K562 (cell line): Measurements from ENCODE around the gene C4orf50.

ENCODE experiments used
- MCM3 ChIP-seq: fragments of 450-650 bp; IDR thresholded peaks from 2 replicates; pipeline ENCODE4 v1.6.1; 2016
- RAD21 ChIP-seq, 2 experiments: fragments of 250-450 bp in 1 of 2; fragments of 450-650 bp in 1 of 2; sonication (Bioruptor Pico) in 1 of 2; formaldehyde crosslinking in 1 of 2; IDR thresholded peaks in 1 of 2; conservative IDR thresholded peaks in 1 of 2; 2 replicates each; pipeline versions ENCODE4 v1.4.0 to v1.8.0; 2020 to 2022; ENCODE audit warnings: mild to moderate bottlenecking in 2 of 2, moderate library complexity in 1 of 2
- YY1 ChIP-seq, 3 experiments: IDR thresholded peaks; 2 replicates each; pipeline ENCODE4 v1.6.1; 2011; ENCODE audit warnings: low read length in 2 of 3, mild to moderate bottlenecking in 2 of 3, moderate library complexity in 2 of 3, borderline replicate concordance in 1 of 3, control low read depth in 1 of 3, low read depth in 1 of 3; ENCODE audit not compliant: insufficient read depth in 3 of 3, insufficient replicate concordance in 2 of 3, control insufficient read depth in 1 of 3, insufficient read length in 1 of 3; ENCODE audit errors: extremely low read depth in 1 of 3
- ZC3H11A ChIP-seq: IDR thresholded peaks from 2 replicates; pipeline ENCODE4 v1.6.1; 2012; ENCODE audit warnings: low read depth, low read length, improper control_type of control experiment
- ZHX1 ChIP-seq: fragments of 150-350 bp; conservative IDR thresholded peaks from 2 replicates; pipeline ENCODE4 v1.6.1; 2014; ENCODE audit warnings: low read length
- ZNF668 ChIP-seq: fragments of 250-450 bp; sonication (Bioruptor Pico); IDR thresholded peaks from 2 replicates; pipeline ENCODE4 v1.8.0; 2022; ENCODE audit warnings: mild to moderate bottlenecking, inconsistent platforms
- ZNF696 ChIP-seq: fragments of 250-450 bp; sonication (Bioruptor Pico); conservative IDR thresholded peaks from 2 replicates; pipeline ENCODE4 v1.4.0; 2020; ENCODE audit warnings: mild to moderate bottlenecking, moderate library complexity
- TF ChIP-seq, protein P1 (sequence below): sonication (generic); formaldehyde crosslinking; IDR thresholded peaks from 2 replicates; pipeline ENCODE4 v1.8.1; 2023; ENCODE audit warnings: mild to moderate bottlenecking, missing genetic modification reagents, moderate library complexity

GRCh38 chr4:5958199-5958735, 60.0 kb downstream of the C4orf50 start:
- TF ChIP-seq ZNF668 (no peak), MCM3 (no peak), ZC3H11A (no peak), RAD21 (CRISPR knock-in tag; conservative IDR thresholded peaks at IDR 0.05 in 1 of 2, IDR thresholded peaks at IDR 0.05 in 1 of 2) (no peak), YY1 (IDR thresholded peaks at IDR 0.05; ENCODE audit: borderline replicate concordance in 1 of 3, control insufficient read depth in 1 of 3, extremely low read depth in 1 of 3, insufficient read depth in 3 of 3, insufficient read length in 1 of 3, insufficient replicate concordance in 2 of 3, low read depth in 1 of 3, low read length in 2 of 3) (no peak), ZHX1 (no peak), ZNF696 (CRISPR knock-in tag) (no peak)
- TF ChIP-seq, protein P1, sequence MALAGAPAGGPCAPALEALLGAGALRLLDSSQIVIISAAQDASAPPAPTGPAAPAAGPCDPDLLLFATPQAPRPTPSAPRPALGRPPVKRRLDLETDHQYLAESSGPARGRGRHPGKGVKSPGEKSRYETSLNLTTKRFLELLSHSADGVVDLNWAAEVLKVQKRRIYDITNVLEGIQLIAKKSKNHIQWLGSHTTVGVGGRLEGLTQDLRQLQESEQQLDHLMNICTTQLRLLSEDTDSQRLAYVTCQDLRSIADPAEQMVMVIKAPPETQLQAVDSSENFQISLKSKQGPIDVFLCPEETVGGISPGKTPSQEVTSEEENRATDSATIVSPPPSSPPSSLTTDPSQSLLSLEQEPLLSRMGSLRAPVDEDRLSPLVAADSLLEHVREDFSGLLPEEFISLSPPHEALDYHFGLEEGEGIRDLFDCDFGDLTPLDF (CRISPR knock-in tag), result no peak
